HG03521 (cell line): ENCODE data around the gene TLCD1.

Source experiments
- ATAC-seq: cut with Tn5 transposase; IDR thresholded peaks from one replicate; pipeline ENCODE4 v1.9.1; 2021; ENCODE audit warnings: mild to moderate bottlenecking, moderate library complexity; ENCODE audit not compliant: unreplicated experiment

The TLCD1 gene

GRCh38 chr17:28693869-28694268 lies 32.2 kb downstream of the TLCD1 start:
- ATAC-seq = no peak

DNA sequence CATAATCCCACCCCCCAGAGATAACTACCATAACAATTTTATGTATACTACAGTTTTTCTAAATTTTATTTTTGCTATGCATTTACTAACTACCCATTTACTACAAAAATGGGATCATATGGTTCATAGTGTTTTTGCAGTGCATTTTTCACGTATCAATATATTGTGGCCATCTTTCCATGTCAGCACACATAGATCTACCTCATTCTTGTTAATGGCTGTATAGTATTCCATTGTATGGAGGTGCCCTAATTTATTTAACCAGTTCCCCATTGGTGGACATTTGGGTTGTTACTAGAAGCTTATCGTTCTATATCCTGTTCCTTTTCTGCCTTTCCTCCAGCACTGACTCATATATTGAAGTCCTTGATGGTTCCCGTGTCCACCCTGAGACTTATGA lies 37.0 kb downstream of the TLCD1 start:
- ATAC-seq = no peak

DNA sequence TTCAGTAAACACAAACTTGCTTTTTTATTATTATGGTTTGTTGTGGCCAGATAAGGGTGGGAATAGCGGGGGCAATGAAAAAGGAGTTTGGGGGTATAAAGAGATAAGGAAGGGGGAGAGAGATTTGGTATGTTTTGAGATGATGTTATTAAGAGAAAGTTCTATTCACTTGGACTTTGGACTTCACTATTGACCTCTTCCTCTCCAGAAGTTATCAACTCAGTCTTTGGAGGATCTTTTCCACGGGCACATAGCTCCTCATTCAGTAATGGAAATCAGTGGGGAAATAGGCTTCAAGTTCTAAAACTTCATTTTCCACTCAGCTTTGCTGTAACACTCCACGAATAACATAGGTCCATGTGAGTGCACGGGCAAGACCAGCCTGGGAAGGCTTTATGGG lies 37.6 kb downstream of the TLCD1 start:
- no peak for ATAC-seq

- ATAC-seq = no peak
Observed at GRCh38 chr17:28686296-28686695, 39.7 kb downstream of the TLCD1 start.

GRCh38 chr17:28685366-28685765 lies 40.7 kb downstream of the TLCD1 start:
- ATAC-seq = no peak

- no peak for ATAC-seq
Observed at GRCh38 chr17:28684963-28685362, 41.1 kb downstream of the TLCD1 start.

DNA sequence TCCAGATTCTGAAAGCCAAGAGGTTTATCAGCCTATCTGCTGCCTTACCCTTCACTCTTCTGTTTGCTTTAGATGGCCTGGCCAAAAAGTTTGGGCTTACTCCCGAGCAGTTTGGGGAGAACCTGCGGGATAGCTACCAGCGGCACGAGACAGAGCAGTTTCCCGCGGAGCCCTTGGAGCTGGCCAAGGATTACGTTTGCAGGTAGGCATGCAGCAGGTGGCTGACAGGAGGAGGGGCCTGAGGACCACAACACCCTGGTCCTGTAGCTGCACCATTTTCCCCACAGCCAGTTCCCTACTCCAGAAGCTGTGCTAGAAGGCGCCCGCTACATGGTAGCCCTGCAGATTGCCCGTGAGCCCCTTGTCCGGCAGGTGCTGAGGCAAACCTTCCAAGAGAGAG lies 43.4 kb downstream of the TLCD1 start:
- no peak for ATAC-seq

GRCh38 chr17:28675980-28676379 lies 50.1 kb downstream of the TLCD1 start:
- ATAC-seq = no peak

DNA sequence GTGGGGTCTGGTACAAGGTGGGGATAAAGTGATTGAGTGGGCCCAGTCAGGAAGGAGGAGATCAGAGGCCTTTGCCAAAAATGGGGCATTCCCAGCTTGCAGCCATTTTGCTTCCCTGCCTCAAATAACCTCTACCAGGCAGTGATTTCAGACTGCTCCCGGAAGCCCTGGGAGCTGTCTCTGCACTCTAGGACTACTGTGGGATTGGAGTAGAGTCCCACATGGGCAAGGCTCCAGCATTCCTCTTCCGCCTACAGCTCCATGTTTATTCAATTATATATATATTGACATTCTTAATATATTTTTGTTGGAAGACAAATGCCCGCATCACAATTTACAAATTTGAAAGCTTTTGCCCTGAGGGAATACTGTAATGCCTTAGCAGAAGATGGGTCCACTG lies 50.5 kb downstream of the TLCD1 start:
- ATAC-seq = no peak
